SK-N-MC (cell line): ENCODE data around the gene CFAP410.

Experiments used
- EZH2 ChIP-seq: fragments of 200-600 bp; sonication (generic); IDR thresholded peaks from one replicate; pipeline ENCODE4 v1.6.1; 2017; ENCODE audit warnings: antibody characterized with exemption
- FOXP2 ChIP-seq: optimal IDR thresholded peaks from 2 replicates; pipeline ENCODE3; 2011; ENCODE audit warnings: mild to moderate bottlenecking, moderate library complexity; ENCODE audit not compliant: insufficient read depth; ENCODE audit errors: extremely low read length, control extremely low read depth
- POLR2AphosphoS5 ChIP-seq: IDR thresholded peaks from 2 replicates; pipeline ENCODE4 v1.6.1; 2012; ENCODE audit warnings: mild to moderate bottlenecking, low read depth, low read length, borderline replicate concordance

GRCh38 chr21:44344541-44345183 is 5.5 kb upstream of the CFAP410 start:
- TF ChIP-seq EZH2 (no peak), POLR2AphosphoS5 (no peak), FOXP2 (no peak)
